DOHH2 (cell line): Measurements from ENCODE around the gene NUCKS1.

Experiments
- CTCF ChIP-seq: fragments of 200-600 bp; sonication (generic); IDR thresholded peaks from one replicate; pipeline ENCODE4 v1.5.1; 2014; ENCODE audit warnings: antibody characterized with exemption, mild to moderate bottlenecking, low read depth, low read length; ENCODE audit not compliant: poor library complexity, severe bottlenecking
- EZH2phosphoT487 ChIP-seq: fragments of 200-600 bp; sonication (generic); IDR thresholded peaks from 2 replicates; pipeline ENCODE4 v1.6.1; 2017; ENCODE audit warnings: borderline replicate concordance, mild to moderate bottlenecking, antibody characterized with exemption, low read length, moderate library complexity, mixed read lengths

- no peak for TF ChIP-seq CTCF
- TF ChIP-seq EZH2phosphoT487: no peak
These were observed 47.2 kb upstream of the NUCKS1 start for GRCh38 chr1:205797168-205797567.
